HepG2 (cell line): ENCODE measurements around the gene CCDC88A. TPM values are rescaled to one million over a fixed set of nuclear protein-coding genes. Genes with fewer than 3 reads are reported as not detected.

Source experiments
- ATAC-seq: fragments of 200-7000 bp; cut with Tn5 transposase; 3 replicates; pipeline ENCODE4 v1.9.1; 2020; ENCODE audit warnings: mild to moderate bottlenecking, moderate library complexity
- BruUV-seq: library from RNA; stranded (reverse); fragments of 400-500 nt; replicated peaks from 2 replicates; lab custom pipeline; 2021; lab: Mats Ljungman, UMichigan
- CTCF ChIA-PET: fragments of 300-600 bp; formaldehyde crosslinking; extraction: SDS; loops from one replicate; lab custom pipeline; 2021; ENCODE audit warnings: low total read pairs, inconsistent platforms, low intra/inter-chr PET ratio; lab: Yijun Ruan, JAX
- POLR2A ChIA-PET: fragments of 350-600 bp; sonication (Branson Sonifier 250); formaldehyde crosslinking; loops from one replicate; lab custom pipeline; 2020; ENCODE audit warnings: antibody characterized with exemption, inconsistent platforms; lab: Yijun Ruan, JAX
- DNase-seq: peaks from one replicate; pipeline ENCODE4 v3.0.0-alpha.2; 2015; ENCODE audit warnings: low spot score
- FAIRE-seq: peaks from 3 replicates; lab custom pipeline; 2011; peaks lifted over from hg19 to GRCh38; lab: Jason Lieb, UNC
- H2AFZ ChIP-seq: one replicate; pipeline ENCODE4 v1.6.1; 2011; ENCODE audit warnings: low read length, inconsistent platforms
- H3K27ac ChIP-seq: fragments of 300-600 bp; 3 replicates; pipeline ENCODE4 v1.8.0; 2011; ENCODE audit warnings: mixed run types, mild to moderate bottlenecking, mixed read lengths, low read length, inconsistent platforms; ENCODE audit not compliant: insufficient read depth; ENCODE audit errors: extremely low read length
- H3K27me3 ChIP-seq, 2 experiments: fragments of 200-600 bp in 1 of 2; 2 replicates in 1 of 2; 3 replicates in 1 of 2; pipeline versions ENCODE4 v1.6.0 to v1.8.0; 2011; ENCODE audit warnings: low read length in 2 of 2, mild to moderate bottlenecking in 2 of 2, moderate library complexity in 2 of 2, inconsistent platforms in 1 of 2; ENCODE audit not compliant: insufficient read depth in 2 of 2, control insufficient read depth in 1 of 2
- H3K36me3 ChIP-seq, 2 experiments: fragments of 200-600 bp in 1 of 2; replicated peaks in 1 of 2; 2 replicates in 1 of 2; 3 replicates in 1 of 2; pipeline versions ENCODE4 v1.5.1 to v1.8.0; 2011; ENCODE audit warnings: low read length in 2 of 2, inconsistent platforms in 1 of 2; ENCODE audit not compliant: insufficient read depth in 2 of 2, control insufficient read depth in 1 of 2
- H3K4me1 ChIP-seq: 2 replicates; pipeline ENCODE4 v1.5.1; 2012; ENCODE audit warnings: low read length, inconsistent platforms; ENCODE audit not compliant: insufficient read depth
- H3K4me2 ChIP-seq: 2 replicates; pipeline ENCODE4 v1.6.0; 2011; ENCODE audit warnings: low read depth, low read length, inconsistent platforms
- H3K4me3 ChIP-seq, 3 experiments: fragments of 200-600 bp in 1 of 3; sonication (generic), shearing (Covaris generic) in 1 of 3; replicated peaks in 1 of 3; 2 replicates each; pipeline ENCODE4 v1.5.1; 2011 to 2016; ENCODE audit warnings: low read length in 3 of 3, inconsistent platforms in 2 of 3, low read depth in 2 of 3, mild to moderate bottlenecking in 2 of 3, control low read depth in 1 of 3, mixed read lengths in 1 of 3; ENCODE audit not compliant: insufficient read depth in 1 of 3
- H3K79me2 ChIP-seq: one replicate; pipeline ENCODE4 v1.6.1; 2011; ENCODE audit warnings: low read length, inconsistent platforms; ENCODE audit not compliant: insufficient read depth
- H3K9ac ChIP-seq: 2 replicates; pipeline ENCODE4 v1.6.0; 2011; ENCODE audit warnings: mild to moderate bottlenecking, low read depth, low read length, inconsistent platforms; ENCODE audit not compliant: insufficient read depth
- H3K9me3 ChIP-seq: 2 replicates; pipeline ENCODE4 v1.5.1; 2012; ENCODE audit warnings: mild to moderate bottlenecking, low read length
- H4K20me1 ChIP-seq: 2 replicates; pipeline ENCODE4 v1.6.0; 2011; ENCODE audit warnings: inconsistent platforms, mild to moderate bottlenecking, low read length, moderate library complexity; ENCODE audit not compliant: insufficient read depth
- ARHGAP35 ChIP-seq: sonication (generic); formaldehyde crosslinking; IDR thresholded peaks from 2 replicates; pipeline ENCODE4 v1.9.0; 2022; ENCODE audit warnings: mild to moderate bottlenecking, inconsistent platforms, moderate library complexity, missing genetic modification reagents, borderline replicate concordance
- KLF13 ChIP-seq: sonication (generic); formaldehyde crosslinking; IDR thresholded peaks from 2 replicates; pipeline ENCODE4 v1.4.0; 2020; ENCODE audit warnings: mild to moderate bottlenecking, missing genetic modification reagents
- MAF1 ChIP-seq: sonication (generic); formaldehyde crosslinking; IDR thresholded peaks from 2 replicates; pipeline ENCODE4 v1.5.0; 2020; ENCODE audit warnings: missing genetic modification reagents, borderline replicate concordance
- MAFF ChIP-seq: IDR thresholded peaks from 2 replicates; pipeline ENCODE4 v1.6.1; 2011; ENCODE audit warnings: low read depth, low read length, improper control_type of control experiment
- MAFK ChIP-seq, 2 experiments: IDR thresholded peaks in 1 of 2; conservative IDR thresholded peaks in 1 of 2; 2 replicates each; pipeline ENCODE4 v1.6.1; 2011; ENCODE audit warnings: improper control_type of control experiment in 2 of 2, low read length in 2 of 2
- MLLT10 ChIP-seq: sonication (generic); formaldehyde crosslinking; IDR thresholded peaks from 2 replicates; pipeline ENCODE4 v1.4.0; 2020; ENCODE audit warnings: missing genetic modification reagents
- RAD21 ChIP-seq: fragments of 450-650 bp; formaldehyde crosslinking; IDR thresholded peaks from 2 replicates; pipeline ENCODE4 v1.5.0; 2020; ENCODE audit warnings: mild to moderate bottlenecking
- SMC3 ChIP-seq: IDR thresholded peaks from 2 replicates; pipeline ENCODE4 v1.6.1; 2011; ENCODE audit warnings: low read length, improper control_type of control experiment
- SP1 ChIP-seq, 2 experiments: fragments of 450-650 bp in 1 of 2; sonication (generic) in 1 of 2; formaldehyde crosslinking in 1 of 2; IDR thresholded peaks; 2 replicates each; pipeline versions ENCODE4 v1.4.0 to v1.6.1; 2016 to 2020; ENCODE audit warnings: missing genetic modification reagents in 1 of 2
- STAG1 ChIP-seq: sonication (generic); formaldehyde crosslinking; IDR thresholded peaks from 2 replicates; pipeline ENCODE4 v1.4.0; 2020; ENCODE audit warnings: missing genetic modification reagents
- TBX3 ChIP-seq: fragments of 450-650 bp; IDR thresholded peaks from 2 replicates; pipeline ENCODE4 v1.6.1; 2017; ENCODE audit warnings: antibody characterized with exemption, mild to moderate bottlenecking, inconsistent platforms, borderline replicate concordance
- ZNF549 ChIP-seq: sonication (generic); formaldehyde crosslinking; IDR thresholded peaks from 2 replicates; pipeline ENCODE4 v1.5.0; 2020; ENCODE audit warnings: missing genetic modification reagents
- ZNF605 ChIP-seq: sonication (generic); formaldehyde crosslinking; IDR thresholded peaks from 2 replicates; pipeline ENCODE4 v1.8.0; 2022; ENCODE audit warnings: mild to moderate bottlenecking, missing genetic modification reagents
- WGBS: methylation state at CpG from one replicate; pipeline ENCODE4 v1.1.6; 2017; ENCODE audit warnings: low lambda C conversion rate; 5-methylcytosine and 5-hydroxymethylcytosine counted together
- in situ Hi-C: cut with HindIII; loops from 2 replicates; pipeline ENCODE4 v1.10.0; 2017; ENCODE audit warnings: low pct_unique_long_range_greater_than_20kb; ENCODE audit not compliant: extremely low pct_ligation_motif_present
- intact Hi-C: fragments of 100-400 bp; cut with micrococcal nuclease; formaldehyde crosslinking; loops from one replicate; pipeline ENCODE4 v1.10.0; 2022; ENCODE audit not compliant: unreplicated experiment
- polyA plus RNA-seq, 8 experiments: library from polyadenylated mRNA; depleted of rRNA in 3 of 8; stranded (reverse) in 7 of 8; unstranded in 1 of 8; fragments of >200 nt; fragmentation: Illumina TruSeq in 4 of 8; extraction: Trizol in 4 of 8; gene quantifications; 2 replicates each; pipeline versions ENCODE4 v1.2.1 to v1.2.3, GENCODE V29; 2011 to 2016; ENCODE audit warnings: low read depth in 4 of 8, missing spikeins in 1 of 8, mixed read lengths in 1 of 8; ENCODE audit not compliant: insufficient read depth in 1 of 8
- total RNA-seq, 5 experiments: library from RNA; depleted of rRNA; stranded (reverse); fragments of >200 nt; fragmentation: Illumina TruSeq; extraction: Trizol; gene quantifications; 2 replicates each; pipeline ENCODE4 v1.2.3, GENCODE V29; 2016; ENCODE audit warnings: low read depth in 1 of 5
- TF ChIP-seq, protein P1 (sequence below), 2 experiments: sonication (generic) in 1 of 2; formaldehyde crosslinking in 1 of 2; IDR thresholded peaks; 2 replicates each; pipeline versions ENCODE4 v1.4.0 to v1.6.1; 2018 to 2020; ENCODE audit warnings: missing genetic modification reagents in 2 of 2, borderline replicate concordance in 1 of 2, low read depth in 1 of 2, mild to moderate bottlenecking in 1 of 2, missing biosample characterization in 1 of 2
- TF ChIP-seq, protein P2 (sequence below): sonication (generic); formaldehyde crosslinking; IDR thresholded peaks from 2 replicates; pipeline ENCODE4 v1.5.0; 2020; ENCODE audit warnings: mild to moderate bottlenecking, missing genetic modification reagents, moderate library complexity
- TF ChIP-seq, protein P3 (sequence below): conservative IDR thresholded peaks from 2 replicates; pipeline ENCODE4 v1.6.1; 2018; ENCODE audit warnings: missing genetic modification reagents

The CCDC88A gene
- total and polyA plus RNA-seq, 2 of the 13 experiments (the other 11 are each of a cell fraction or from before 2014, with no cell fraction given) = 43.2 to 84.1 TPM

DNA sequence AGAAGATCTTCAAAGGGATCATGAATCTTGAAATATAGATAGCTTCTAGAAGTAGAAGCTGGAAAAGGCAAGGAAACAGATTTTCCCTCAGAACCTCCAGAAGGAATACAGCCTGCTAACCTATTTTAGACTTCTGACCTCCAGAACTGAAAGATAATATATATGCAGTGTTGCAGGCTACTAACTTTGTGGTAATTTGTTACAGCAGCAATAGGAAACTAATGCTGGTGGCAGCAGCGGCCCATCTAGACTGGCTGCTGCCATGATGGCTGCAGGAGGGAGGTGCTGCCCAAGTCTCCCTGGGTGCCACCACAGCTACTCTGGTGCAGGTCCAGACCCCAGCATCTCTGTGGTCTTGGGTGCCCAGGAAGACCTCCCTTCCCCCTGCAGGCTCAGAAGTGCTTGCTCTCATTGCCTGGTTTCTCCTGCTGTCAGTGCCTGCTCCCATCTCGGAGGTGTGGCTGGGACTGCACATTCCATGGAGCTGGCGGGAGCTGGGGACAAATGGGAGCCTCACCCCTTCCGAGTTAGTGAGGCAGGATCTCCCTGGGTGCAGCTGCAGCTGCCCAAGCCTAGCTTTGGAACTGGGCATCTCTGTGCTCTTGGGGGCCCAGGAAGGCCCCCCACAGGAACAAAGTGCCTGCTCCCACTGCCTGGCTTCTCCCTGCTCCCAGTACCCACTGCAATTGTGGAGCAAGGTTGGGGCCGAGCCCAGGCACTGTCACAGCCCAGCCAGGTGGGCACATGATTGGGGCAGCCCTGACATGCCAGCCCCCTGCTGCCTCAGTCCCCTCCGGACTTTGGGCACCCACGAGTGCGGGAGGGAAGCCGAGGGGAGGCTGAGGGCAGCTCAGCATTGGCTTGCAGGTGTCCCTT is 18.1 kb upstream of the CCDC88A start (continued):
- TF ChIP-seq, protein P1, sequence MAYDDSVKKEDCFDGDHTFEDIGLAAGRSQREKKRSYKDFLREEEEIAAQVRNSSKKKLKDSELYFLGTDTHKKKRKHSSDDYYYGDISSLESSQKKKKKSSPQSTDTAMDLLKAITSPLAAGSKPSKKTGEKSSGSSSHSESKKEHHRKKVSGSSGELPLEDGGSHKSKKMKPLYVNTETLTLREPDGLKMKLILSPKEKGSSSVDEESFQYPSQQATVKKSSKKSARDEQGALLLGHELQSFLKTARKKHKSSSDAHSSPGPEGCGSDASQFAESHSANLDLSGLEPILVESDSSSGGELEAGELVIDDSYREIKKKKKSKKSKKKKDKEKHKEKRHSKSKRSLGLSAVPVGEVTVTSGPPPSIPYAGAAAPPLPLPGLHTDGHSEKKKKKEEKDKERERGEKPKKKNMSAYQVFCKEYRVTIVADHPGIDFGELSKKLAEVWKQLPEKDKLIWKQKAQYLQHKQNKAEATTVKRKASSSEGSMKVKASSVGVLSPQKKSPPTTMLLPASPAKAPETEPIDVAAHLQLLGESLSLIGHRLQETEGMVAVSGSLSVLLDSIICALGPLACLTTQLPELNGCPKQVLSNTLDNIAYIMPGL (CRISPR knock-in tag; IDR thresholded peaks at IDR 0.05; ENCODE audit: borderline replicate concordance in 1 of 2, low read depth in 1 of 2) = 0 out of 4 replicates have a peak, but pooled peaks of 1 of the 2 experiments have one; percentile 0
- 0 out of 2 replicates have a peak, but pooled peaks have one; percentile 52 for TF ChIP-seq ARHGAP35 (CRISPR knock-in tag)
- TF ChIP-seq KLF13 (CRISPR knock-in tag) = 0 out of 2 replicates have a peak, but pooled peaks have one; percentile 66

DNA sequence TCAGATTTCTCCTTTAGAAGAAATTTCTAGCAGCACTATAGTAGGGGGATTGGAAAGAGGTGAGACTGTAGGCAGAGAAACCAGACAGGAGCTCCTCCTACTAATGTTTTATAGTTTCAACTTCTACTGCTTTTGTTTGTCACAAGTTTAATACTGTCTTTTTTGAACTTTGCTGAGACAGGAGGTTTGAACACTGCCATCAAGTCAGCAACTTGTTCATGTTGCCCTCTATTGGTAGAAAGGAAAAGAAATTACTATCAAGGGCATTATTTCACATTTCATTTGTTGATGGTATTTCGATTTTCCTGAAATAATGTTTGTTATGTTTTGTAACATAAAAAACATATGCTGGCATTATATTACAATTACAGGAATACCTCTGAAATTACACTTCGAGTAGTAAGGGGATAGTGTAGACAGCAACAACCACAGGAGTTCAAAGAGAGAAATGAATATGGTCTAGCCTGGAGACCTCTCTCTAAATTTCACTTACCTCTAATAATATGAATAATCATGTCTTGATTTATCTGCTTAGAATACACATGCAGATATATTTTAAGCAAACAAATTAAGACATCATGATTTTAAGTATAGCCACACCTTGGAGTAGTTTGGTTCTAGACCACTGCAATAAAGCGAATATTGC is 12.4 kb upstream of the CCDC88A start:
- no peak overlapping the region for H2AFZ ChIP-seq
- H3K36me3 ChIP-seq = no peaks in the 10 kb centered on the region
- POLR2A ChIA-PET = no interaction called here
- no peaks in the 10 kb centered on the region for H3K27me3 ChIP-seq
- H3K9me3 ChIP-seq = no peaks in the 10 kb centered on the region
- H3K27ac ChIP-seq = no peak overlapping the region
- CTCF ChIA-PET = interaction anchor here (1.4 kb wide), 1 partner anchor 79 kb away, joined by 3 read pairs; no protein-coding TSS in a partner anchor
- 34% methylated on average over 3 of the region's 3 CpGs for WGBS
- H3K4me2 ChIP-seq = no peak overlapping the region
- DNase-seq = peak; percentile 32
- ATAC-seq = peak; percentile 58
- no peaks in the 10 kb centered on the region for H3K79me2 ChIP-seq
- in situ Hi-C loops = no loop called here
- H4K20me1 ChIP-seq = no peaks in the 10 kb centered on the region
- no TSS peak for BruUV-seq
- peak; percentile 84 for FAIRE-seq
- H3K4me3 ChIP-seq = no peak overlapping the region
- H3K4me1 ChIP-seq = peaks cover 25% of the 10 kb centered on the region
- no peak overlapping the region for H3K9ac ChIP-seq
- intact Hi-C loops = loop anchor here (1.0 to 10.0 kb wide), 3 partner anchors 12 to 417 kb away; no protein-coding TSS in a partner anchor
- TF ChIP-seq RAD21 = peak; percentile 29; the same call in 1 of the 2 replicates
- no peak for TF ChIP-seq ZNF605 (CRISPR knock-in tag)
- TF ChIP-seq SMC3 = peak; percentile 26; the same call in 1 of the 2 replicates
- no peak for TF ChIP-seq MAF1 (CRISPR knock-in tag)
- no peak for TF ChIP-seq ZNF549 (CRISPR knock-in tag)
- TF ChIP-seq SP1 (IDR thresholded peaks at IDR 0.05) = no peak
- no peak for TF ChIP-seq SP1 (CRISPR knock-in tag; IDR thresholded peaks at IDR 0.05)
- peak; percentile 81 for TF ChIP-seq STAG1
- TF ChIP-seq MAFF = peak; percentile 68
- TF ChIP-seq, protein P2, sequence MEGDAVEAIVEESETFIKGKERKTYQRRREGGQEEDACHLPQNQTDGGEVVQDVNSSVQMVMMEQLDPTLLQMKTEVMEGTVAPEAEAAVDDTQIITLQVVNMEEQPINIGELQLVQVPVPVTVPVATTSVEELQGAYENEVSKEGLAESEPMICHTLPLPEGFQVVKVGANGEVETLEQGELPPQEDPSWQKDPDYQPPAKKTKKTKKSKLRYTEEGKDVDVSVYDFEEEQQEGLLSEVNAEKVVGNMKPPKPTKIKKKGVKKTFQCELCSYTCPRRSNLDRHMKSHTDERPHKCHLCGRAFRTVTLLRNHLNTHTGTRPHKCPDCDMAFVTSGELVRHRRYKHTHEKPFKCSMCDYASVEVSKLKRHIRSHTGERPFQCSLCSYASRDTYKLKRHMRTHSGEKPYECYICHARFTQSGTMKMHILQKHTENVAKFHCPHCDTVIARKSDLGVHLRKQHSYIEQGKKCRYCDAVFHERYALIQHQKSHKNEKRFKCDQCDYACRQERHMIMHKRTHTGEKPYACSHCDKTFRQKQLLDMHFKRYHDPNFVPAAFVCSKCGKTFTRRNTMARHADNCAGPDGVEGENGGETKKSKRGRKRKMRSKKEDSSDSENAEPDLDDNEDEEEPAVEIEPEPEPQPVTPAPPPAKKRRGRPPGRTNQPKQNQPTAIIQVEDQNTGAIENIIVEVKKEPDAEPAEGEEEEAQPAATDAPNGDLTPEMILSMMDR (CRISPR knock-in tag) = peak; percentile 69
- peak; percentile 6 to 61; a peak in 2 of 4 replicates for TF ChIP-seq MAFK (conservative IDR thresholded peaks at IDR 0.05 in 1 of 2, IDR thresholded peaks at IDR 0.05 in 1 of 2; ENCODE audit: low read length in 2 of 2)
- no peak for TF ChIP-seq MLLT10 (CRISPR knock-in tag)
- TF ChIP-seq, protein P3, sequence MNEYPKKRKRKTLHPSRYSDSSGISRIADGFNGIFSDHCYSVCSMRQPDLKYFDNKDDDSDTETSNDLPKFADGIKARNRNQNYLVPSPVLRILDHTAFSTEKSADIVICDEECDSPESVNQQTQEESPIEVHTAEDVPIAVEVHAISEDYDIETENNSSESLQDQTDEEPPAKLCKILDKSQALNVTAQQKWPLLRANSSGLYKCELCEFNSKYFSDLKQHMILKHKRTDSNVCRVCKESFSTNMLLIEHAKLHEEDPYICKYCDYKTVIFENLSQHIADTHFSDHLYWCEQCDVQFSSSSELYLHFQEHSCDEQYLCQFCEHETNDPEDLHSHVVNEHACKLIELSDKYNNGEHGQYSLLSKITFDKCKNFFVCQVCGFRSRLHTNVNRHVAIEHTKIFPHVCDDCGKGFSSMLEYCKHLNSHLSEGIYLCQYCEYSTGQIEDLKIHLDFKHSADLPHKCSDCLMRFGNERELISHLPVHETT (CRISPR knock-in tag) = no peak
- no peak for TF ChIP-seq TBX3
